Heart left ventricle (tissue), 16 donors: ENCODE data around the gene VSIG8. TPM values are rescaled to one million over a fixed set of nuclear protein-coding genes. Genes with fewer than 3 reads are reported as not detected.

ENCODE experiments used
- ATAC-seq, 4 donors: fragments of 200-7000 bp; cut with Tn5 transposase; one replicate each; pipeline ENCODE4 v1.9.1; 2020 to 2022; ENCODE audit warnings: moderate library complexity in 4 of 4, mild to moderate bottlenecking in 3 of 4, moderate number of reproducible peaks in 1 of 4
- DNase-seq, 5 donors: peaks; one replicate each; pipeline ENCODE4 v3.0.0-alpha.2; 2020
- H3K27ac ChIP-seq, 12 donors: fragments of 200-600 bp; sonication (generic) in 4 of 12; one replicate each; pipeline versions ENCODE4 v1.5.0 to v1.8.0; 2016 to 2022; ENCODE audit warnings: mild to moderate bottlenecking in 2 of 12
- H3K27me3 ChIP-seq, 9 donors: fragments of 200-600 bp; sonication (generic) in 2 of 9; one replicate each; pipeline versions ENCODE4 v1.5.1 to v1.8.0; 2016 to 2022; ENCODE audit warnings: mild to moderate bottlenecking in 3 of 9
- H3K36me3 ChIP-seq, 9 donors: fragments of 200-600 bp; sonication (generic) in 2 of 9; one replicate each; pipeline versions ENCODE4 v1.5.0 to v1.8.0; 2018 to 2022; ENCODE audit warnings: mild to moderate bottlenecking in 2 of 9
- H3K4me1 ChIP-seq, 12 donors: fragments of 200-600 bp; sonication (generic) in 4 of 12; one replicate each; pipeline versions ENCODE4 v1.5.0 to v1.8.0; 2016 to 2022; ENCODE audit warnings: mild to moderate bottlenecking in 3 of 12
- H3K4me3 ChIP-seq, 12 donors: fragments of 200-600 bp; sonication (generic) in 4 of 12; one replicate each; pipeline versions ENCODE4 v1.5.0 to v1.8.0; 2017 to 2022; ENCODE audit warnings: mild to moderate bottlenecking in 9 of 12, moderate library complexity in 4 of 12
- H3K9me3 ChIP-seq, 12 donors: fragments of 200-600 bp; sonication (generic) in 4 of 12; one replicate each; pipeline versions ENCODE4 v1.5.0 to v1.8.0; 2016 to 2022; ENCODE audit warnings: mild to moderate bottlenecking in 1 of 12
- CTCF ChIP-seq, 12 donors: fragments of 200-600 bp; sonication (generic) in 4 of 12; IDR thresholded peaks; one replicate each; pipeline versions ENCODE4 v1.5.0 to v1.8.0; 2018 to 2022; ENCODE audit warnings: antibody characterized with exemption in 12 of 12, mild to moderate bottlenecking in 5 of 12
- POLR2A ChIP-seq, 2 donors: fragments of 450-650 bp; IDR thresholded peaks; one replicate each; pipeline ENCODE4 v1.6.1; 2017; ENCODE audit warnings: antibody characterized with exemption in 2 of 2, mild to moderate bottlenecking in 2 of 2, moderate library complexity in 2 of 2
- WGBS, 4 donors: extraction: QIAGEN DNeasy Blood & Tissue Kit in 2 of 4; methylation state at CpG; one replicate each; pipeline versions ENCODE4 v1.1.5 to v1.1.7; 2013 to 2018; 5-methylcytosine and 5-hydroxymethylcytosine counted together
- intact Hi-C, 10 donors: fragments of 100-400 bp; cut with DNase I; formaldehyde crosslinking; loops; one replicate each; pipeline versions ENCODE4 v1.11.1 to v1.14.2; 2022
- polyA plus RNA-seq, 2 donors: library from polyadenylated mRNA; stranded (reverse); fragments of 200-250 nt; gene quantifications; one replicate each; pipeline ENCODE4 v1.2.3, GENCODE V29; 2013
- total RNA-seq, 9 donors: library from RNA; depleted of rRNA in 2 of 9; stranded (reverse); fragments of >200 nt in 2 of 9; fragmentation: NEBNext Ultra II Directional in 3 of 9; extraction: Animal tissue kit (Norgen Biotek cat#: 25700) in 3 of 9; gene quantifications; one replicate each; pipeline versions ENCODE4 v1.1.0 to v1.2.4, GENCODE V29; 2016 to 2023
- donor health status: ischemic (EF 13 %, LVEDD 7.1; RV severe dilation, severe dysfunction).
- donor health status: healthy with polysubstance abuse.
- donor health status: DM: no; HTN: yes; CAD: no.
- donor health status: DM: no; HTN: no; CAD: no.
- donor health status: ischemic (EF 25% LVEDD 6.9; RV normal size, moderate dysfunction).
- donor health status: ischemic (EF 25% LVEDD 5.7; RV mildly dilated, moderate dysfunction).
- donor health status: healthy.
- donor health status: DM: yes; HTN: yes; CAD: no.
- donor health status: ischemic (EF 35%, LVEDD 5.7; RV mildly dilated, moderate dysfunction).
- donor health status: nonischemic (EF 11% LVEDD 7.7; RV severe dilation, severe dysfunction).
- donor health status: DM: yes; HTN: yes; CAD: no.
- donor health status: PGD.
- donor health status: ischemic (EF 29% LVEDD 5.4; RV normal size, mild dysfunction).
- donor health status: nonischemic (EF 23%, LVEDD 6.1; RV moderate dilation, normal function).

The VSIG8 gene
- total and polyA plus RNA-seq, 11 donors, result 0.27 TPM; not detected in 10

GRCh38 chr1:159869173-159869572 is 6.7 kb upstream of the VSIG8 start:
- Histone ChIP-seq H3K4me3 (no peak overlapping the region), H3K27me3 (peaks cover 0 to 16% (median 0%) of the 10 kb centered on the region in 9 donors), H3K27ac (no peak overlapping the region), H3K36me3 (no peaks in the 10 kb centered on the region), H3K4me1 (peaks cover 0 to 18% (median 11%) of the 10 kb centered on the region in 12 donors), H3K9me3 (no peaks in the 10 kb centered on the region)
- ATAC-seq, result no peak
- 66 to 81% (median 70%) methylated on average over 4 of the region's 4 CpGs for WGBS, 4 donors
- intact Hi-C loops, result no loop called here
- no peak for DNase-seq
- no peak for TF ChIP-seq POLR2A (IDR thresholded peaks at IDR 0.05)
- TF ChIP-seq CTCF (IDR thresholded peaks at IDR 0.05), result no peak

GRCh38 chr1:159868766-159869165 is 6.3 kb upstream of the VSIG8 start:
- peaks cover 0 to 16% (median 0%) of the 10 kb centered on the region in 9 donors for H3K27me3 ChIP-seq
- ATAC-seq, result no peak
- no peak overlapping the region for H3K4me3 ChIP-seq
- WGBS, 4 donors, result 61 to 84% (median 71%) methylated on average over 3 of the region's 3 CpGs
- H3K36me3 ChIP-seq, result no peaks in the 10 kb centered on the region
- intact Hi-C loops, result no loop called here
- TF ChIP-seq POLR2A (IDR thresholded peaks at IDR 0.05) (no peak), CTCF (IDR thresholded peaks at IDR 0.05) (no peak)
- H3K27ac ChIP-seq, result no peak overlapping the region
- no peak for DNase-seq
- peaks cover 0 to 18% (median 11%) of the 10 kb centered on the region in 12 donors for H3K4me1 ChIP-seq
- no peaks in the 10 kb centered on the region for H3K9me3 ChIP-seq

- 16 to 20% (median 17%) methylated on average over 9 of the region's 9 CpGs for WGBS, 4 donors
- peak in 1 of 5 donors; percentile 50 for DNase-seq
- intact Hi-C loops, result no loop called here
- Histone ChIP-seq H3K4me1 (peaks cover 0 to 18% (median 11%) of the 10 kb centered on the region in 12 donors), H3K36me3 (no peaks in the 10 kb centered on the region), H3K9me3 (no peaks in the 10 kb centered on the region), H3K27me3 (peaks cover 0 to 7% (median 0%) of the 10 kb centered on the region in 9 donors), H3K4me3 (peak overlapping the region in 1 of 12 donors; percentile 9), H3K27ac (no peak overlapping the region)
- peak; percentile 38 to 90 (median 77) for ATAC-seq
- TF ChIP-seq POLR2A (IDR thresholded peaks at IDR 0.05) (no peak), CTCF (IDR thresholded peaks at IDR 0.05) (no peak)
Measured at GRCh38 chr1:159867664-159868026, 5.2 kb upstream of the VSIG8 start.

- Histone ChIP-seq H3K27me3 (peaks cover 0 to 6% (median 0%) of the 10 kb centered on the region in 9 donors), H3K27ac (no peak overlapping the region), H3K4me3 (no peak overlapping the region), H3K4me1 (peaks cover 0 to 18% (median 11%) of the 10 kb centered on the region in 12 donors), H3K36me3 (no peaks in the 10 kb centered on the region), H3K9me3 (no peaks in the 10 kb centered on the region)
- DNase-seq, result no peak
- intact Hi-C loops, result no loop called here
- TF ChIP-seq POLR2A (IDR thresholded peaks at IDR 0.05) (no peak), CTCF (IDR thresholded peaks at IDR 0.05) (no peak)
- no peak for ATAC-seq
- WGBS, 4 donors, result 53 to 63% (median 61%) methylated on average over 14 of the region's 14 CpGs
Measured at GRCh38 chr1:159866905-159867663, 4.6 kb upstream of the VSIG8 start.
